ENCODE measurements around the gene STAP1. TPM values are rescaled to one million over a fixed set of nuclear protein-coding genes. Genes with fewer than 3 reads are reported as not detected.

Gene STAP1, protein sequence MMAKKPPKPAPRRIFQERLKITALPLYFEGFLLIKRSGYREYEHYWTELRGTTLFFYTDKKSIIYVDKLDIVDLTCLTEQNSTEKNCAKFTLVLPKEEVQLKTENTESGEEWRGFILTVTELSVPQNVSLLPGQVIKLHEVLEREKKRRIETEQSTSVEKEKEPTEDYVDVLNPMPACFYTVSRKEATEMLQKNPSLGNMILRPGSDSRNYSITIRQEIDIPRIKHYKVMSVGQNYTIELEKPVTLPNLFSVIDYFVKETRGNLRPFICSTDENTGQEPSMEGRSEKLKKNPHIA
- not detected in 2 replicates for total RNA-seq

GRCh38 chr4:67558493-67558892 is at the start of gene STAP1:
Gene STAP1 (plus strand): TSS chr4:67558727. CDS start chr4:67558810, 83 bp downstream.

GRCh38 chr4:67545199-67546003 is 13.1 kb upstream of the STAP1 start, which contains the start of gene CENPC:
Gene CENPC (minus strand): TSS chr4:67545503. CDS start chr4:67545355, 148 bp downstream.

Small RNAs within 50 kb of the gene (small RNA-seq; reads per million reads assigned to genes)
- gene AC096720.1: not detected

Other genes with a start within 250 kb of the STAP1 start
- 20.9 and 28.5 TPM in 2 replicates for gene CENPC, start 13.2 kb upstream of the STAP1 start, total RNA-seq
- gene UBA6, start 142.4 kb downstream of the STAP1 start, total RNA-seq: 104 and 222 TPM in 2 replicates
- gene GNRHR, start 195.7 kb downstream of the STAP1 start, total RNA-seq: not detected in 2 replicates

Data from vein endothelial cell (primary cell).